NCI-H524 treated with DMSO at 0.1 percent for 48 hours (cell line): ENCODE results near the gene ZNF620.
A peak's percentile ranks its signal among the peaks of the same experiment; 100 is the strongest.
"Not testable (repeated sequence)": the region's sequence is repeated elsewhere in the genome, so short reads cannot be mapped to it uniquely, and the experiment has no call there.

Source experiments
- DNase-seq: peaks from one replicate; lab custom pipeline; 2025; lab: John Stamatoyannopoulos, UW

Gene ZNF620

DNA sequence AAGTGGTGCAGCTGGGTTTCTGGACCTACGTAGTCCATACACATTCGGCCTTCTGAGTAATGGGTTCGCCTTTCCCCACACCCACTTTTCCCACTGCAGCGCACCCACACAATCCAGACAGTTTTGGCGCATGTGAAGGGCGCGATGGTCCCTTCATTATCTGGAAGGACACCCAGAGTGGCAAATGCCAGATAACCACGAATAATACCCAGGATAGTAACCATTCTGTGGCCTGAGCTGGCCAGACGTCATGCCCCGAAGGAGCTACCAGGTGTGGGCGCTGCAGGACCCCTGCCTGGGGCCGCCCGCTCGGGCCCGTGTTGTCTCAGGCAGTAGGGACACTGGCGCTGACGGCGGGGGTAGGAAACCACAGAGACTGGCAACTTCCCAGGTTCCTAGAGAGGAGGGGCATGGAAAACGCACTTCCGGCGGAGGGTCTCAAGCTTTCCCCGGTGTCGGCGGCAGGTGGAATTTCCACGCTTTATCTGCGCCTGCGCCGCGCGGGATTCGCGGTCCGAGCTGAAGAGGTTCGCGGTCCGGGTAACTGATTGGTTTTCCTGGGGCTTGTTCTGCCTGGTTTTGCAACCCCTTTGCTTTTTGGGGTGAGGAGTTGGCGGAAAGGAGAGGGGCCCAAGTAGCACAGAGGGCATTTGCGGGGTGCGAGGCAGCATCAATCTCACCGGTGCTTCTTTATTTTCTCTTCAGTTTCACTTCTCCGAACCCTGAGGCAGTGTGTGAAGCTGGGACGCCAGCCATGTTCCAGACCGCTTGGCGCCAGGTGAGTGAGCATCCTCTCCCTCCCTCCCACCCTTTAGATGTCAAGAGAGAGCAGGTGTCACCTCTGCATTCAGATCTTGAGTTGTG, at the start of gene ZNF620:
ZNF620 (plus strand) TSS at position 441 of the 864 bp plus-strand sequence; CDS start at position 755, 314 bp downstream.
- peak; percentile 72 for DNase-seq

DNA sequence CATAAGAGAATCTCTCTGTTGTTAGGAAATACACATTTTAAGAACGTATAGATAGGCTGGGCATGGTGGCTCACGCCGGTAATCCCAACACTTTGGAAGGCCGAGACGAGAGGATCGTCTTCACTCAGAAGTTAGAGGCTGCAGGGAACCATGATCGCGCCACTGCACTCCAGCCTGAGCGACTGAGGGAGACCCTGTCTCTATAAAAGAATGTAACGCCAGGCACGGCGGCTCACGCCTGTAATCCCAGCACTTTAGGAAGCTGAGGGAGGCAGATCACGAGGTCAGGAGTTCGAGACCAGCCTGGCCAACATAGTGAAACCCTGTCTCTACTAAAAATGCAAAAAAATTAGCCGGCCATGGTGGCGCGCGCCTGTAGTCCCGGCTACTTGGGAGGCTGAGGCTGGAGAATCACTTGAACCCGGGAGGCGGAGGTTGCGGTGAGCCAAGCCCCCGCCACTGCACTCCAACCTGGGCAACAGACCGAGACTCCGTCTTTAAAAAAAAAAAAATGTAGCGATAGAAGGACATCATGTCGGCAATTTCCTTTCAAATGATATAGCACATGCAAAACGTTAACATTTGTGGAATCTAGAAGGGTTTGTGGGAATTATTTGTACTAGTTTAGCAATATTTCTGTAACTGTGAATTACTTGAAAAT, 49.4 kb upstream of the ZNF620 start:
- DNase-seq, result no peak

DNA sequence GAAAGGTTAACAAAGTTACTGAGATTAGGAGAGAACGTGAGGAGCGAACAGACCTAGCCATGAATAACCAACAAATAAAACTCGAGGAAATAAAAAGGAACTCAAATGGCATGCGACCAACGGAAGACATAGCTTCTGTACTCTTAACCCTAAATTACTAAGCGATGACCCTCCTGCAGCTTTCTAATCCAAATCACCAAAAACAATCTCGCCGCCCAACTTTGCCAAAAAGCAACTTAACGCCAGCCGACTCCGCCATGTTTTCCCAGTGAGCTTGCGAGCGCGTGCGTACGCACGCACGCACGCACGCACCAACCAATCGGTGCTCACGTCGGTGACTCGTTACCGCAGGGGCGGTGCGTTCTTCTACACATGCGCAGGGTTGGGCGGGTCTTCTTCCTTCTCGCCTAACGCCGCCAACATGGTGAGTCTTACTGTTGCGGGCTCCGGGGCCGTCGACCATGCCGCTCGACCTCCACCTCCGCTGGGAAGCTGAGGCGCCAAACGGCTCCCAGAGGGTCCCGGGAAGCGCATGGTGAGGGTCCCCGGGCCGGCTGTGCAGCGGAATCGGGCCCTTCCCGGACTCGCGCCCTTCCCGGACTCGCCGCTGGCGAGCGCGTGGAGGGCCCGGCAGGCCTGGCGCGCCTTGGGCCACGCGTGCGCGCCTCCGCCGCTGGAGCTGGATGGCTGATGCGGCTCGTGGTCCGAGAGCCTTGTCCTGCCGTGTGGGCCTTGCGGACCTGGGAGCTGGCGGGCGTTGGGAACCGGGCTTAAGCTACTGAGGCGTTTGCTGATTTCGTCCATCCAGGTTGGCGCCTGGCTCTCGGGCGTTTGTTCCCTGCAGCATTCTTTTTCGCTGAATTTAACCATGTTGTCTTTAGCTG, 48.7 kb upstream of the ZNF620 start, which contains the start of gene RPL14:
RPL14 (plus strand) TSS at position 400 of the 884 bp plus-strand sequence; CDS start at position 533, 133 bp downstream.
- peak; percentile 43 for DNase-seq

DNA sequence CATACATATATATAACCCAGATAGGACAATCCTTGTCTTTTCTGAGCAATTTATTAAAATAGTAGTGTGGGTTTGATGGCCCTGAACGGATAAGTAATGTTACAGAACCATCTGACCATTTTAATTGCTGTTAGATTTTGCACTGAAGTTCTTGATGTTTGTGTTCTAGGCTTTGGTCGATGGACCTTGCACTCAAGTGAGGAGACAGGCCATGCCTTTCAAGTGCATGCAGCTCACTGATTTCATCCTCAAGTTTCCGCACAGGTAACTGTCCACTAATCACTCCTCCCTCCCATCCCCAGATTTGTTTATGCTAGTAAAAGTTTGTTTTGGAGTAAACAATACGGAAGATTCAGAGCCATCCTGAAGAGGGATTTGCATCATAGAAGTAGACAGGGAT, 47.4 kb upstream of the ZNF620 start:
- no peak for DNase-seq

DNA sequence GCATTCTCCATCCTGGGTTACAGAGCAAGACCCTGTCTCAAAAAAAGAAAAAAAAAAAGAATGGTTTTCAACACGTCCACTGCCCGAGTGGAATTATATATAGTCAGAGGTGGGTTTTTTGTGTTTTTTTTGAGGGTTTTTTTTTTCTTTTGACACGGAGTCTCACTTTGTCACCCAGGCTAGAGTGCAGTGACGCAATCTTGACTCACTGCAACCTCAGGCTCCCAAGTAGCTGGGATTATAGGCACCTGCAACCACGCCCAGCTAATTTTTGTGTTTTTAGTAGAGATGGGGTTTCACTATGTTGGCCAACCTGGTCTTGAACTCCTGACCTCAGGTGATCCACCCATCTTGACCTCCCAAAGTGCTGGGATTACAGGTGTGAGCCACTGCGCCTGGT, 45.4 kb upstream of the ZNF620 start:
- not testable (repeated sequence) for DNase-seq

DNA sequence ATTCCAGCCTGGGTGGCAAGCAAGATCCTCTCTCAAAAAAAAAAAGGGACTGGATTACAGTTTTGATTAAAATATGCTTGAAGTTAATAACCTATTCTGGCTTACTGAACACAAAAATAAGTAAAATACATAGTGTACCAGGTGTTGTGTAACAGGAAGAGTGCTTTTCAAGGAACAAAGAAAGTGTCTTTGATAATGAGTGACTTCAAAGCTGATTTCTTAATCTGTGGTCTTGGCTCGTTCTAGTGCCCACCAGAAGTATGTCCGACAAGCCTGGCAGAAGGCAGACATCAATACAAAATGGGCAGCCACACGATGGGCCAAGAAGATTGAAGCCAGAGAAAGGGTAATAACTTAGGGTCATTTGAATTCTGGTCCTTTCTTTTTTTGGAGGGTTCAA, 44.7 kb upstream of the ZNF620 start:
- DNase-seq, result no peak

DNA sequence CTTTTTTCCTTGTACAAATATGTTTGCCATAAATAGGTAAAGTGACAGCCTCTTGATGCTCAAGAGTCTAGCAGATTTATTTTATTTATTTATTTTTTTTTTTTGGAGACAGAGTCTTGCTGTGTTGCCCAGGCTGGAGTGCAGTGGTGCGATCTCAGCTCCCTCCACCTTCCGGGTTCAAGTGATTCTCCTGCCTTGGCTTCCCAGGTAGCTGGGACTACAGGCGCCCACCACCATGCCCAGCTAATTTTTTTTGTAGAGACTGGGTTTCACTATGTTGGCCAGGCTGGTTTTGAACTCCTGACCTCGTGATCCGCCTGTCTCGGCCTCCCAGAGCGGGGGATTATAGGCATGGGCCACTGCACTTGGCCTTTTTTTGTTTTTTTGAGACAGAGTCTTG, 43.0 kb upstream of the ZNF620 start:
- not testable (repeated sequence) for DNase-seq

DNA sequence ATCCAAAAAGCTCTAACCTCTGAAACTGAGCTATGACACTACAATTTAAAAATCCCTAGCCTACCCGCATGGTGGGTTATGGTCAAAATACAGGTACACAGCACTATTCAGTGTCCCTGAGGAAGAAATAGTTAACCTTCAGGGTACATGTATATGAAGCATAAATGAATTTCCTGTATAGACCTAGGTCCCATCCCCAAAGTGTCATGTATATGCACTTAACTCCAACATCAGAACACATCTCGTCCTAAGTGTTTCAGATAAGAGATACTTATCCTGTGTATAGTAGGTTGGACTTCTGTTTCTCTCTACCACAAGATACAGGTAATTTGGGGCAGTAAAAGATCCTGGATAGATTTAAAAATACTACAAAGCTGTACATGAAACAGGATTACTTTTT, 42.3 kb upstream of the ZNF620 start:
- no peak for DNase-seq

DNA sequence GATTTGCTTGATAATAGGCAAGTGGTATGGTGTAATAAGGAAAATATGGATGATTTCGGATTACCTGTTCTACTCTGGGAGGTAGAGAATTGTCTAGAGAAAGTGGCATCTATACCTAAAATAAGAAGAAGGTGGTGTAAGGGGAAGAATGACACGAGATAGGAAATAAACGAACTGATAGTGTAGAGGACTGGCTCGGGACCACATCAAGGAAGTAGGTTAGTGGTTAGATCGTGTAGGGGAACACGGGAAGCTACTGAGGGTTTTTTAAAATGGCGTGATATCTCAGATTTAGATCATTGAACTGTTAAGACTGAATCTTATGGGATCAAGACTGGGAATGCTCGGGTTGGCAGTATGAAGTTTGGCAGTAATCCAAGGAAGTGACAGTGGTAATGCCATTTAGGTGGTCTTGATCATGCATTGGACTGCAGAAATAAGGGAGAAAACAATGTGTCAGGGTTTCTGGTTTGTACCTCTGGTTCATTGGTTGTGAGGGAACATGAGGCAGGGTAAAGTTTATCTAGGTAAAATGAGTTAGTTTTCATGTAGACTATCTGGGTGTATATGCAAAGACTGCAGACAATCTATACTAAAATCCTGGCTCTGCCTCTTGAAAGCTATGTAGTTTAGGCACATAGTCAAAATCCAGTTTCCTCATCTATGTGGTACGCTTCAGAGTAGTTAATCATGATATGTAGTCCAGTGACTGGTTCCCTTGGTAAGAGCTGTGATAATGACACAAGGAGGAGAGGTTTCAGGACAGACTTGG, 41.3 kb upstream of the ZNF620 start:
- DNase-seq, result no peak

DNA sequence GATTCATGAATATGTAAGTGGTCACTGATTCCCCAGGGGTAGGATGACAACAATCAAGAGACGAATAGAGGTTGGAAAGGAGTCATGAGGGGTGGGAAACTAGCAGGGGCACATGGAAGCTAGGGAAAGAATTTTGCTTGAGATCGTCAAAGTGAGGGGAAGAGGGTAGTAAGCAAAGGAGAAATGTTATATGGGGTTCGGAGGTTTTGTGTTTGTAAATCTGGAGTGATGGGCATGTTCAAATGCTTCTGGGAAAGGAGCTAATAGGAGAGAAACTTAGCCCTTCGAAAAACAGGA, 40.8 kb upstream of the ZNF620 start:
- DNase-seq, result no peak

DNA sequence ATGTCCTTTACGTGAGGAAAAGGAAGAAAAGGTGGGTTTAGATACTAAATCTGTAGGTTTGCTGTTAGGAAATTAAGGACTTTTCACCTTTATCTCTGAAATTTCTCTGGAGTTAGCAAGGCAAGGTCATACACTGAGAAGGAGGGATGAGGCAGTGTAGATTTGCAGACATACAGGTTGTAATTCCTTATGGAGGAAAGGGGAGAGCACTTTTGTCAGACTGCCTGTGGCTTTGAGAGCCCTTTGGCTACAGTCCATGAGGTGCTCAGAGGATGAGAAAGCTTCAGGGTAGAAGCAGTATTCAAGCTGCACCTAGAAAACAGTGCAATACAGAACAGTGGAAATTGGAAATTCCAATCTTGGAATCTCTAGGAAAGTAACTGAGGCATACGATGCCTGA, 40.4 kb upstream of the ZNF620 start:
- no peak for DNase-seq

DNA sequence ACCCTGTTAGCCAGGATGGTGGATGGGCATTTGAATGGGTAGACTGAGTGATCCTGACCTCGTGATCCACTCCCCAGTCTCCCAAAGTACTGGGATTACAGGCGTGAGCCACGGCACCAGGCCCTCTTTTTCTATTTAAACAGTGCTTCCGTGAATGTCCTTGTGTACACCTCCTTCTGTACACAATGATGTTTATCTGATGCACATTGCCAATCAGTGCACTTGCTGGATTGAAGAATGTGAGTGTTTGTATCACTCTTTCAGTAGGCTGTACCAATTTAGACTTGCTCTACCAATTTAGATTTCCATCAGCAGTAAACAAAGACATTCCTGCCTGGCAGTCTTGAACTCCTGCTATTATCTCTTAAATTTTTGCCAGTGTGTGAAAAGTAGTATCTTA, 37.8 kb upstream of the ZNF620 start:
- no peak for DNase-seq

DNA sequence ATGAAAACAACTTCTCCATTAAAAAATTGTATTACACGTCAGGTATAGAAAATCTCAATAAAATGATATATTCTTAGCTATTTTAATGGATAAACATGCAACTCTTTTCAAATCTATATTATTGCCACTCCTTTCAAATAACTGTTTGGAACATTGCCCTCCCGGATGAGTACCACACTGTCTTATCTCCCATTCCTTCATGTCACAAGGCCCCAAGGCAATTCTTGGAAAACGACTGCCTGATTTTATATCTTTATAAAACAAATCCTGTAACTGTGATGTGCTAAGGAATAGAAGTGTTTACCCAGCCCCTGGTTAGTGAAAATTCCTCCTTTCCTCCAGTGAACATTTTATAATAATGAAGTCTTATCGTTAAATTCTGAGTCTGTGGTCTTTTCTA, 35.1 kb upstream of the ZNF620 start:
- DNase-seq, result no peak

DNA sequence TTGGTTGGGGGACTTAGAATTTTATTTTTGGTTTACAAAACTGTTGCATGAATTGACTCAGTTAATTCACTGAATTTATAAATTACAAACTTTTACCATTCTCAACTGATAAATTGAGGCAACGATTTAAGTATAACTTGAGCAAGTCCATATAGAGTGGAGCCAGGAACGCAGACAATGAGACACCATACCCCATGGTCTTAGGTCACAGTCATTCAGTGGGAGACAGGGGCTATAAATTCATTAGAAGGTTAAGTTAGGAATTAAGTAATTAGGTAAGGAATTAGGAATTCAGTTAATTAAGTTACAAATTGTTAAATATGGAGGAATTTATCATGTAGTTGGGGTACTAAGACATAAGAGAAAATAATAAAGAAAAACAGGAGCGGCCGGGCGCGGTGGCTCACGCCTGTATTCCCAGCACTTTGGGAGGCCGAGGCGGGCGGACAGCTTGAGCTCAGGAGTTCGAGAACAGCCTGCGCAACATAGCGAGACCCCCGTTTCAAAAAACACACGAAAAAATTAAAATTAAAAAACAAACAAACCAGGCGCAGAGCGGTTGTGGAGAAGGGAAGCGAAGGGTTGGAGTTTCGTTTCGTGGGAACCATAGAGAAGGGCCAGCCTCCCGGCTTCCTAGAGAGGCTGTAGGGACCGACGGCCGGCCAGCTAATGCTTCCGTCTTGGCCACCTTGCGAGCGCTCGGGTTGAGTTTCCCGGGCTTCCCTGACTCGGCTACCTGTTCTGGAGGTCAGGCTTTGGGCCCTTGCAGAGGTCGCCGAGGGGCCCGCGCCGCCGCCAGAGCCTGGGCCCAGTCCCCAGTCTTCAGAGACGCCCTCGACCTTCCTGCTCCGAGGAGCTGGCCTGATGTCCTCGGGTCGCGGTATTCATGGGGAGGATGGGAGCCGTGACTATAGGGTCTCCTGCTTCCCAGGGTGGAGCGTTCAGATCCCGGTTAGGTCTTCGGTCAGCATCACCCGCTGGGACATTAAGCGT, 29.1 kb upstream of the ZNF620 start, which contains the start of gene ZNF619:
ZNF619 (plus strand) TSS at position 645 of the 993 bp plus-strand sequence. CDS start 858 bp downstream, outside the sequence.
- peak; percentile 26 for DNase-seq

DNA sequence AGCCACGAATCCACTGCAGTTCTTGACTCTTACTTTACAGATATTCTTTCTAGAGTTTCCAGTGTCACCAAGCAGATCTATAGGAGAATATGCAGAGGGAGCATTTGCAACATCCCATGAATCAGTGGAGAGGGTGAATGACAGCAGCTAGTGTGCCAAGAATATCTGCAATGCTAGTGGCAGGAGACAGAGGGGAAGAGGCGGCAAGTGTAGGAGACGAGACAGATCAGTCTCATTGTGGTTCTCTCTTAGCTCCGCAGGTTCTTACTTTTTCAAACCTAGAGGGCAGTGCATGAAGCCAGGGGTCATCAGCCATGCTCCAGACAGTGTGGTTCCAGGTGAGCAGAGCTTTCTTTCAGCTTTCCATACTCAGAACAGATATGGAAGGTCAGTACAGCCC, 28.2 kb upstream of the ZNF620 start:
- no peak for DNase-seq

DNA sequence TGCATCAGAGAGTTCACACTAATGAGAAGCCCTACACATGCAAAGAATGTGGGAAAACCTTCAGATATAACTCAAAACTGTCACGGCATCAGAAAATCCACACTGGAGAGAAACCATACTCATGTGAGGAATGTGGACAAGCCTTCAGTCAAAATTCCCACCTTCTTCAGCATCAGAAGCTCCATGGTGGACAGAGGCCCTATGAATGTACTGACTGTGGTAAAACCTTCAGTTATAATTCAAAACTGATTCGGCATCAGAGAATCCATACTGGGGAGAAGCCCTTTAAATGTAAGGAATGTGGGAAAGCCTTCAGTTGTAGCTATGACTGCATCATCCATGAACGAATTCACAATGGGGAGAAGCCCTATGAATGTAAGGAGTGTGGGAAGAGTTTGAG, 18.7 kb upstream of the ZNF620 start:
- DNase-seq, result no peak

DNA sequence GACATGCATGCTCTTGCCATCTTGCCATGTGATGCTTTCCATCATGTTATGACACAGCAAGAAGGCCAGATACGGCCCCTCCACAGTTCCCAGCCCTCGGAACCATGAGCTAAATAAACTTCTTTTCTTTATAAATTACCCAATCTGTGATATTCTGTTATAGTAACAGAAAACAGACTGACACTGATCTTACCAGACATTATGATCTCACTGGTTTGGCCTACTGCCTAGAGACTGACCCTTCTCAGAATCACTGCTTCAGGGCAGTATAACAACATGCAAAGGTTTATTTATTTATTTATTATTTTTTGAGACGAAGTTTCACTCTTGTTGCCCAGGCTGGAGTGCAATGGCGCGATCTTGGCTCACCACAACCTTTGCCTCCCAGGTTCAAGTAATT, 14.9 kb upstream of the ZNF620 start:
- DNase-seq, result no peak

DNA sequence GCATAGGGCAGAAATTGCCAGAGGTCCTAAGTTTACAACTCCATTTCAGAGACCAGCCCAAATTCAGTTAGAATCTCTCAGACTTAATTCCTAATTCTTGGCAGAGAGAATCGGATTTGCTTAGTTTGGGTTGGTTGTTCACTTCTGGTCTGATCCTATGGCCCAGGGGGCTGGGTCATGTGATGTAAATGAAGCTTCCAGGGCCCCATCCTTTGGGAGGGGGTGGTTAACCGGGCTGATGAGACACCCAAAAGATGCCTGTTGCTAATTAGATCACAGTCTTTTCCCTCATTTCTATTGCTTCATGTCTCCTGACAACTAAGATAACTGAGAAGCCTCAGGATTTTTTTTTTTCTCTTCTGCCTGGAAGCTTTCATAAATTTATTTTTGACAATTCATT, 11.1 kb upstream of the ZNF620 start:
- no peak for DNase-seq

DNA sequence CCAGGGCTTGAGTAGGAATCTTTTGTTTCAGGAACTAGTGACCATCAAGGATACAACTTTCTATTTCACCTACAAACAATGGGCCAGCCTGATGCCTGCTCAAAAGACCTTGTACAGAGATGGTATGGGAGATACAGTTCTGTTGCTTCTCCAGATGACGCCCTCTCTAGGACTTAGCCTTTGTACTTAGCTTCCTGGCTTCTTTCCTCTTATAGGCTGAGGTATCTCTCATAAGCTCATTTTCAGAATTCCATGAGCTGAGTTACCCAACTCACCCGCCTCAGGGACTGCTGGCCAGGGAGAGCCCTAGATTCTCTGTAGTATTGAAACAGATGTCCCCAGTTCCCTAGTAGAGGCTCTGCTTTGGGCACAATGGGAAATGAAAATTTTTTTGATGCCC, 8.6 kb upstream of the ZNF620 start:
- no peak for DNase-seq

DNA sequence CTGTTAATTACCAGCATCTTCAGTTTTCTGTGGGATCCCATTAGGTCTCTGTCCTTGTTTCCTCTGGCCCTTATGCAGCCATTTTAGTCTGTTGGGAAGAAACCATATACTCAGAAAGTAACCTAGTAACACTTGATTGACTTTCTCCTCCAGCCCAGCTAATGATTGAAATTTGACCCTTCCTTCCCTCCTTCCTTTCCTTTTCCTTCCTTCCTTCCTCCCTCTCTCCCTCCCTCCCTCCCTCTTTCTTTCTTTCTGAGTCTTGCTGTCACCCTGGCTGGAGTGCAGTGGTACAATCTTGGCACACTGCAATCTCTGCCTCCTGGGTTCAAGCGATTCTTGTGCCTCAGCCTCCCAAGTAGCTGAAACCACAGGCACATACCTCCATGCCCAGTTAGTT, 5.9 kb upstream of the ZNF620 start:
- DNase-seq, result no peak
